HepG2 (cell line): ENCODE results near the gene ZSCAN31. TPM values are rescaled to one million over a fixed set of nuclear protein-coding genes. Genes with fewer than 3 reads are reported as not detected.

Experiments
- ATAC-seq: fragments of 200-7000 bp; cut with Tn5 transposase; 3 replicates; pipeline ENCODE4 v1.9.1; 2020; ENCODE audit warnings: mild to moderate bottlenecking, moderate library complexity
- BruUV-seq: library from RNA; stranded (reverse); fragments of 400-500 nt; replicated peaks from 2 replicates; lab custom pipeline; 2021; lab: Mats Ljungman, UMichigan
- CTCF ChIA-PET: fragments of 300-600 bp; formaldehyde crosslinking; extraction: SDS; loops from one replicate; lab custom pipeline; 2021; ENCODE audit warnings: low total read pairs, inconsistent platforms, low intra/inter-chr PET ratio; lab: Yijun Ruan, JAX
- POLR2A ChIA-PET: fragments of 350-600 bp; sonication (Branson Sonifier 250); formaldehyde crosslinking; loops from one replicate; lab custom pipeline; 2020; ENCODE audit warnings: antibody characterized with exemption, inconsistent platforms; lab: Yijun Ruan, JAX
- DNase-seq: peaks from one replicate; pipeline ENCODE4 v3.0.0-alpha.2; 2015; ENCODE audit warnings: low spot score
- FAIRE-seq: peaks from 3 replicates; lab custom pipeline; 2011; peaks lifted over from hg19 to GRCh38; lab: Jason Lieb, UNC
- H2AFZ ChIP-seq: one replicate; pipeline ENCODE4 v1.6.1; 2011; ENCODE audit warnings: low read length, inconsistent platforms
- H3K27ac ChIP-seq: fragments of 300-600 bp; 3 replicates; pipeline ENCODE4 v1.8.0; 2011; ENCODE audit warnings: mixed run types, mild to moderate bottlenecking, mixed read lengths, low read length, inconsistent platforms; ENCODE audit not compliant: insufficient read depth; ENCODE audit errors: extremely low read length
- H3K27me3 ChIP-seq, 2 experiments: fragments of 200-600 bp in 1 of 2; 2 replicates in 1 of 2; 3 replicates in 1 of 2; pipeline versions ENCODE4 v1.6.0 to v1.8.0; 2011; ENCODE audit warnings: low read length in 2 of 2, mild to moderate bottlenecking in 2 of 2, moderate library complexity in 2 of 2, inconsistent platforms in 1 of 2; ENCODE audit not compliant: insufficient read depth in 2 of 2, control insufficient read depth in 1 of 2
- H3K36me3 ChIP-seq, 2 experiments: fragments of 200-600 bp in 1 of 2; replicated peaks in 1 of 2; 2 replicates in 1 of 2; 3 replicates in 1 of 2; pipeline versions ENCODE4 v1.5.1 to v1.8.0; 2011; ENCODE audit warnings: low read length in 2 of 2, inconsistent platforms in 1 of 2; ENCODE audit not compliant: insufficient read depth in 2 of 2, control insufficient read depth in 1 of 2
- H3K4me1 ChIP-seq: 2 replicates; pipeline ENCODE4 v1.5.1; 2012; ENCODE audit warnings: low read length, inconsistent platforms; ENCODE audit not compliant: insufficient read depth
- H3K4me2 ChIP-seq: 2 replicates; pipeline ENCODE4 v1.6.0; 2011; ENCODE audit warnings: low read depth, low read length, inconsistent platforms
- H3K4me3 ChIP-seq, 3 experiments: fragments of 200-600 bp in 1 of 3; sonication (generic), shearing (Covaris generic) in 1 of 3; replicated peaks in 1 of 3; 2 replicates each; pipeline ENCODE4 v1.5.1; 2011 to 2016; ENCODE audit warnings: low read length in 3 of 3, inconsistent platforms in 2 of 3, low read depth in 2 of 3, mild to moderate bottlenecking in 2 of 3, control low read depth in 1 of 3, mixed read lengths in 1 of 3; ENCODE audit not compliant: insufficient read depth in 1 of 3
- H3K79me2 ChIP-seq: one replicate; pipeline ENCODE4 v1.6.1; 2011; ENCODE audit warnings: low read length, inconsistent platforms; ENCODE audit not compliant: insufficient read depth
- H3K9ac ChIP-seq: 2 replicates; pipeline ENCODE4 v1.6.0; 2011; ENCODE audit warnings: mild to moderate bottlenecking, low read depth, low read length, inconsistent platforms; ENCODE audit not compliant: insufficient read depth
- H3K9me3 ChIP-seq: 2 replicates; pipeline ENCODE4 v1.5.1; 2012; ENCODE audit warnings: mild to moderate bottlenecking, low read length
- H4K20me1 ChIP-seq: 2 replicates; pipeline ENCODE4 v1.6.0; 2011; ENCODE audit warnings: inconsistent platforms, mild to moderate bottlenecking, low read length, moderate library complexity; ENCODE audit not compliant: insufficient read depth
- KAT7 ChIP-seq: IDR thresholded peaks from 2 replicates; pipeline ENCODE4 v1.6.1; 2018; ENCODE audit warnings: borderline replicate concordance, missing compliant biosample characterization
- SNAPC4 ChIP-seq: sonication (generic); formaldehyde crosslinking; IDR thresholded peaks from 2 replicates; pipeline ENCODE4 v1.4.0; 2020; ENCODE audit warnings: mild to moderate bottlenecking, missing genetic modification reagents
- YY1 ChIP-seq: IDR thresholded peaks from 2 replicates; pipeline ENCODE4 v1.6.1; 2011; ENCODE audit warnings: low read length, low read depth, moderate library complexity, mild to moderate bottlenecking; ENCODE audit not compliant: insufficient read depth, insufficient replicate concordance
- ZFY ChIP-seq: sonication (generic); formaldehyde crosslinking; IDR thresholded peaks from 2 replicates; pipeline ENCODE4 v1.4.0; 2020; ENCODE audit warnings: missing genetic modification reagents
- ZNF850 ChIP-seq: sonication (generic); formaldehyde crosslinking; conservative IDR thresholded peaks from 2 replicates; pipeline ENCODE4 v1.9.0; 2021; ENCODE audit warnings: mild to moderate bottlenecking, missing genetic modification reagents
- WGBS: methylation state at CpG from one replicate; pipeline ENCODE4 v1.1.6; 2017; ENCODE audit warnings: low lambda C conversion rate; 5-methylcytosine and 5-hydroxymethylcytosine counted together
- in situ Hi-C: cut with HindIII; loops from 2 replicates; pipeline ENCODE4 v1.10.0; 2017; ENCODE audit warnings: low pct_unique_long_range_greater_than_20kb; ENCODE audit not compliant: extremely low pct_ligation_motif_present
- intact Hi-C: fragments of 100-400 bp; cut with micrococcal nuclease; formaldehyde crosslinking; loops from one replicate; pipeline ENCODE4 v1.10.0; 2022; ENCODE audit not compliant: unreplicated experiment
- polyA plus RNA-seq, 8 experiments: library from polyadenylated mRNA; depleted of rRNA in 3 of 8; stranded (reverse) in 7 of 8; unstranded in 1 of 8; fragments of >200 nt; fragmentation: Illumina TruSeq in 4 of 8; extraction: Trizol in 4 of 8; gene quantifications; 2 replicates each; pipeline versions ENCODE4 v1.2.1 to v1.2.3, GENCODE V29; 2011 to 2016; ENCODE audit warnings: low read depth in 4 of 8, missing spikeins in 1 of 8, mixed read lengths in 1 of 8; ENCODE audit not compliant: insufficient read depth in 1 of 8
- total RNA-seq, 5 experiments: library from RNA; depleted of rRNA; stranded (reverse); fragments of >200 nt; fragmentation: Illumina TruSeq; extraction: Trizol; gene quantifications; 2 replicates each; pipeline ENCODE4 v1.2.3, GENCODE V29; 2016; ENCODE audit warnings: low read depth in 1 of 5

Gene ZSCAN31
- total and polyA plus RNA-seq, 2 of the 13 experiments (the other 11 are each of a cell fraction or from before 2014, with no cell fraction given) = 5.3 to 6.2 TPM

DNA sequence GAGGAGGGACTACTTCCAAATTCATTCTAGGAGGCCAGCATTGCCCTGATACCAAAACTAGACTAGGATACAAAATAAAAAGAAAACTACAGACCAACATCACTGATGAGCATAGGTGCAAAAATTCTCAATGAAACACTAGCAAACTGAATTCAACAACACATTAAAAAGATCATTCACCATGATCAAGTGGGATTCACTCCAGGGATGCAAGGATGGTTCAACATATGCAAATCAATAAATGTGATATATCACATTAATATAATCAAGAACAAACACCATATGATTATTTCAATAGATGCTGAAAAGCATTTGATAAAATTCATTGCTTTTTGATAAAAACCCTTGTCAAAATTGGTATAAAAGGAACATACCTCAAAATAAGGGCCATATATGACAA is 44.4 kb downstream of the ZSCAN31 start (continued):
- no peak for TF ChIP-seq SNAPC4
- TF ChIP-seq, all 625 proteins: peak for 0

DNA sequence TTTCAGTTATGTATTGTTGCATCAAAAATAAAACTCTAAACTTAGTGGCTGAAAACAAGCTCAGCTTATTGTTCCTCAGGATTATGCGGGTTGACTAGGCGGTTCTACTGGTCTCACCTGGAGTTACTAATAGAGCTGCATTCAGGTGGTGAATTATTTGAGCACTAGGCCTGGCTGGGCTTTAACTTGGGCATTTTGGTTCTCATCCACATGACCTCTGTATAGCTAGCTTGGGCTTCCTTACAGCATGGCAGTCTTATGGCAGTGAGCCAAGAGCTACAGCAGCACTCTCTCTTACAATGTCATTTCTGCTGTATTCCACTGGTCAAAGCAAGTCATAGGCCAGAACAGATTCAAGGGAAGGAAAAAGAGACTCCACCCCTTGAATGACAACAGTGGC is 53.0 kb downstream of the ZSCAN31 start:
- Histone ChIP-seq H3K9ac (no peak overlapping the region), H2AFZ (no peak overlapping the region), H3K36me3 (peaks cover 5 to 20% of the 10 kb centered on the region in 2 experiments; a peak in 4 of 5 replicates), H3K79me2 (peaks cover 5% of the 10 kb centered on the region), H3K9me3 (no peaks in the 10 kb centered on the region), H3K4me1 (peaks cover 16% of the 10 kb centered on the region), H3K27me3 (no peaks in the 10 kb centered on the region; a peak in 1 of 5 replicates), H3K27ac (no peak overlapping the region), H4K20me1 (no peaks in the 10 kb centered on the region), H3K4me2 (peak overlapping the region; percentile 80; the same call in 1 of the 2 replicates)
- WGBS = 95% methylated on average over 2 of the region's 2 CpGs
- FAIRE-seq (no peak), DNase-seq (no peak), ATAC-seq (no peak)
- in situ Hi-C loops (no loop called here), intact Hi-C loops (loop anchor here (5.0 kb wide), 1 partner anchor 39 kb away; no protein-coding TSS in a partner anchor)
- ChIA-PET CTCF (no interaction called here), POLR2A (interaction anchor here (1.2 to 1.4 kb wide), 4 partner anchors 52 to 73 kb away, joined by 3 to 6 read pairs (median 4); partner anchors contain the start of gene ZKSCAN3)
- BruUV-seq = no TSS peak
- TF ChIP-seq ZNF850 (CRISPR knock-in tag) (no peak), YY1 (peak; percentile 37), KAT7 (CRISPR knock-in tag) (no peak), ZFY (CRISPR knock-in tag) (no peak)
- TF ChIP-seq, all 625 proteins: peak for 1
- no peak overlapping the region for H3K4me3 ChIP-seq
